HL-60 (cell line): ENCODE measurements around the gene SULT2B1.

Source experiments
- DNase-seq, 2 experiments: peaks; one replicate each; pipeline ENCODE4 v3.0.0-alpha.2; 2010 to 2020; ENCODE audit warnings: low read depth in 1 of 2, low spot score in 1 of 2
- H3K27ac ChIP-seq: fragments of 250-450 bp; sonication (Bioruptor Pico); replicated peaks from 2 replicates; pipeline ENCODE4 v1.5.1; 2020; ENCODE audit warnings: mild to moderate bottlenecking, moderate library complexity
- H3K27me3 ChIP-seq: fragments of 250-450 bp; sonication (Bioruptor Pico); 2 replicates; pipeline ENCODE4 v1.5.1; 2021; ENCODE audit warnings: mild to moderate bottlenecking, moderate library complexity; ENCODE audit not compliant: insufficient read depth, poor library complexity, severe bottlenecking
- H3K4me3 ChIP-seq: replicated peaks from 2 replicates; pipeline ENCODE4 v1.5.1; 2011; ENCODE audit warnings: mild to moderate bottlenecking, control low read depth, low read length; ENCODE audit not compliant: insufficient read depth
- GABPA ChIP-seq: IDR thresholded peaks from 2 replicates; pipeline ENCODE4 v1.6.1; 2012; ENCODE audit warnings: low read depth
- POLR2AphosphoS5 ChIP-seq: IDR thresholded peaks from 2 replicates; pipeline ENCODE4 v1.6.1; 2012; ENCODE audit warnings: low read depth
- SPI1 ChIP-seq: IDR thresholded peaks from 2 replicates; pipeline ENCODE4 v1.6.1; 2012; ENCODE audit warnings: low read depth, mild to moderate bottlenecking, borderline replicate concordance
- TF ChIP-seq, protein P1 (sequence below): IDR thresholded peaks from one replicate; pipeline ENCODE4 v1.5.1; 2011; ENCODE audit warnings: low read length, control low read depth, inconsistent platforms; ENCODE audit not compliant: insufficient read depth
- TF ChIP-seq, protein P2 (sequence below): IDR thresholded peaks from 2 replicates; pipeline ENCODE4 v1.6.1; 2012; ENCODE audit warnings: low read depth; ENCODE audit not compliant: insufficient replicate concordance

Gene SULT2B1

DNA sequence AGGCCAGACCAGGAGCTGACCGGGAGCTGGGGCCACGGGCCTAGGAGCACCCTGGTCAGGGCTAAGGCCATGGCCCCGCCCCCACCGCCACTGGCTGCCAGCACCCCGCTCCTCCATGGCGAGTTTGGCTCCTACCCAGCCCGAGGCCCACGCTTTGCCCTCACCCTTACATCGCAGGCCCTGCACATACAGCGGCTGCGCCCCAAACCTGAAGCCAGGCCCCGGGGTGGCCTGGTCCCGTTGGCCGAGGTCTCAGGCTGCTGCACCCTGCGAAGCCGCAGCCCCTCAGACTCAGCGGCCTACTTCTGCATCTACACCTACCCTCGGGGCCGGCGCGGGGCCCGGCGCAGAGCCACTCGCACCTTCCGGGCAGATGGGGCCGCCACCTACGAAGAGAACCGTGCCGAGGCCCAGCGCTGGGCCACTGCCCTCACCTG lies 73.9 kb downstream of the SULT2B1 start:
- H3K27ac ChIP-seq = no peak overlapping the region
- H3K4me3 ChIP-seq = no peak overlapping the region
- H3K27me3 ChIP-seq = no peaks in the 10 kb centered on the region
- TF ChIP-seq, protein P1, sequence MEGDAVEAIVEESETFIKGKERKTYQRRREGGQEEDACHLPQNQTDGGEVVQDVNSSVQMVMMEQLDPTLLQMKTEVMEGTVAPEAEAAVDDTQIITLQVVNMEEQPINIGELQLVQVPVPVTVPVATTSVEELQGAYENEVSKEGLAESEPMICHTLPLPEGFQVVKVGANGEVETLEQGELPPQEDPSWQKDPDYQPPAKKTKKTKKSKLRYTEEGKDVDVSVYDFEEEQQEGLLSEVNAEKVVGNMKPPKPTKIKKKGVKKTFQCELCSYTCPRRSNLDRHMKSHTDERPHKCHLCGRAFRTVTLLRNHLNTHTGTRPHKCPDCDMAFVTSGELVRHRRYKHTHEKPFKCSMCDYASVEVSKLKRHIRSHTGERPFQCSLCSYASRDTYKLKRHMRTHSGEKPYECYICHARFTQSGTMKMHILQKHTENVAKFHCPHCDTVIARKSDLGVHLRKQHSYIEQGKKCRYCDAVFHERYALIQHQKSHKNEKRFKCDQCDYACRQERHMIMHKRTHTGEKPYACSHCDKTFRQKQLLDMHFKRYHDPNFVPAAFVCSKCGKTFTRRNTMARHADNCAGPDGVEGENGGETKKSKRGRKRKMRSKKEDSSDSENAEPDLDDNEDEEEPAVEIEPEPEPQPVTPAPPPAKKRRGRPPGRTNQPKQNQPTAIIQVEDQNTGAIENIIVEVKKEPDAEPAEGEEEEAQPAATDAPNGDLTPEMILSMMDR = no peak
- TF ChIP-seq GABPA (no peak), POLR2AphosphoS5 (no peak), SPI1 (no peak)
- TF ChIP-seq, protein P2, sequence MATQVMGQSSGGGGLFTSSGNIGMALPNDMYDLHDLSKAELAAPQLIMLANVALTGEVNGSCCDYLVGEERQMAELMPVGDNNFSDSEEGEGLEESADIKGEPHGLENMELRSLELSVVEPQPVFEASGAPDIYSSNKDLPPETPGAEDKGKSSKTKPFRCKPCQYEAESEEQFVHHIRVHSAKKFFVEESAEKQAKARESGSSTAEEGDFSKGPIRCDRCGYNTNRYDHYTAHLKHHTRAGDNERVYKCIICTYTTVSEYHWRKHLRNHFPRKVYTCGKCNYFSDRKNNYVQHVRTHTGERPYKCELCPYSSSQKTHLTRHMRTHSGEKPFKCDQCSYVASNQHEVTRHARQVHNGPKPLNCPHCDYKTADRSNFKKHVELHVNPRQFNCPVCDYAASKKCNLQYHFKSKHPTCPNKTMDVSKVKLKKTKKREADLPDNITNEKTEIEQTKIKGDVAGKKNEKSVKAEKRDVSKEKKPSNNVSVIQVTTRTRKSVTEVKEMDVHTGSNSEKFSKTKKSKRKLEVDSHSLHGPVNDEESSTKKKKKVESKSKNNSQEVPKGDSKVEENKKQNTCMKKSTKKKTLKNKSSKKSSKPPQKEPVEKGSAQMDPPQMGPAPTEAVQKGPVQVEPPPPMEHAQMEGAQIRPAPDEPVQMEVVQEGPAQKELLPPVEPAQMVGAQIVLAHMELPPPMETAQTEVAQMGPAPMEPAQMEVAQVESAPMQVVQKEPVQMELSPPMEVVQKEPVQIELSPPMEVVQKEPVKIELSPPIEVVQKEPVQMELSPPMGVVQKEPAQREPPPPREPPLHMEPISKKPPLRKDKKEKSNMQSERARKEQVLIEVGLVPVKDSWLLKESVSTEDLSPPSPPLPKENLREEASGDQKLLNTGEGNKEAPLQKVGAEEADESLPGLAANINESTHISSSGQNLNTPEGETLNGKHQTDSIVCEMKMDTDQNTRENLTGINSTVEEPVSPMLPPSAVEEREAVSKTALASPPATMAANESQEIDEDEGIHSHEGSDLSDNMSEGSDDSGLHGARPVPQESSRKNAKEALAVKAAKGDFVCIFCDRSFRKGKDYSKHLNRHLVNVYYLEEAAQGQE = no peak
- no peak for DNase-seq

DNA sequence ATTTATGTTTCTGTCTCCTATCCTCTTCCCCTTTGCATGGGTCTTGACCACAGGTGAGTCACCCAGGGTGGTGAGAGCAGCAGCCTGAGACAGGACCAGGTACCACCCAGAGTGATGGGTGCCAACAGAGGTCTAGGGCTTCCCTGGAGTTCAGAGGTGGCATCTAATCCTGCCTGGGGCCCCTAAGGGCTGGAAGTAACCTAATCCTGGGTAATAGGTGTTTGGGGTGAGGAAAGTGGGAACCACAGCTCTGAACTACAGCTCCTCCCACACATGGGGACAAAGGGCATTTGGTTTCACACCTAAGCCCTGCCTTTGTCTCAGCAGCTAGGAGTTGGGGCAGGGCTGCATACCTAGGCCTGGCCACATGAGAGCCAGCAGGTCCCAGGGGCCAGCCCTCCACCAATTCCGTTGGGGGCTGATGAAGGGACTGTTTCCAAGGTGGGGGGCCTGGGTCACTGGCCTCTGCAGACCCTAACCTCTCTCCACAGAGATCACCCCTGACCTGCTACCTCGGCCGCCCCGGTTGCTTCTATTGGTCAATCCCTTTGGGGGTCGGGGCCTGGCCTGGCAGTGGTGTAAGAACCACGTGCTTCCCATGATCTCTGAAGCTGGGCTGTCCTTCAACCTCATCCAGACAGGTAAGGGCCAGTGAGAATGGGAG lies 75.4 kb downstream of the SULT2B1 start:
- Histone ChIP-seq H3K27me3 (no peaks in the 10 kb centered on the region), H3K27ac (no peak overlapping the region), H3K4me3 (no peak overlapping the region)
- TF ChIP-seq POLR2AphosphoS5 (0 out of 2 replicates have a peak, but pooled peaks have one; percentile 13), SPI1 (no peak), GABPA (no peak)
- TF ChIP-seq, protein P2 = no peak
- TF ChIP-seq, protein P1 = no peak
- DNase-seq = no peak

DNA sequence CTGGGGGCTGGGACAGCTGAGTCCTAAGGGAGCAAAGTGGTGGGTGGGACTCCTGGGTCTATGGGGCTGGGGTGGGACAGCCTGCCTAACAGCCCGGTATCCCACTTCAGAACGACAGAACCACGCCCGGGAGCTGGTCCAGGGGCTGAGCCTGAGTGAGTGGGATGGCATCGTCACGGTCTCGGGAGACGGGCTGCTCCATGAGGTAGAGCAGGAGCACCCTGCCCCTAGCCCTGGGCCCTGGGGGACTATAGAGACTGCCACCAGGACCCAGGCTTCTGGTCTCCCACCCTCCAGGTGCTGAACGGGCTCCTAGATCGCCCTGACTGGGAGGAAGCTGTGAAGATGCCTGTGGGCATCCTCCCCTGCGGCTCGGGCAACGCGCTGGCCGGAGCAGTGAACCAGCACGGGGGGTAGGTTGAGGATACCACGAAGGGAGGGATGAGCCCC lies 75.9 kb downstream of the SULT2B1 start:
- no peak for DNase-seq
- no peak overlapping the region for H3K4me3 ChIP-seq
- no peak overlapping the region for H3K27ac ChIP-seq
- no peaks in the 10 kb centered on the region for H3K27me3 ChIP-seq
- TF ChIP-seq GABPA (no peak), POLR2AphosphoS5 (0 out of 2 replicates have a peak, but pooled peaks have one; percentile 1)

DNA sequence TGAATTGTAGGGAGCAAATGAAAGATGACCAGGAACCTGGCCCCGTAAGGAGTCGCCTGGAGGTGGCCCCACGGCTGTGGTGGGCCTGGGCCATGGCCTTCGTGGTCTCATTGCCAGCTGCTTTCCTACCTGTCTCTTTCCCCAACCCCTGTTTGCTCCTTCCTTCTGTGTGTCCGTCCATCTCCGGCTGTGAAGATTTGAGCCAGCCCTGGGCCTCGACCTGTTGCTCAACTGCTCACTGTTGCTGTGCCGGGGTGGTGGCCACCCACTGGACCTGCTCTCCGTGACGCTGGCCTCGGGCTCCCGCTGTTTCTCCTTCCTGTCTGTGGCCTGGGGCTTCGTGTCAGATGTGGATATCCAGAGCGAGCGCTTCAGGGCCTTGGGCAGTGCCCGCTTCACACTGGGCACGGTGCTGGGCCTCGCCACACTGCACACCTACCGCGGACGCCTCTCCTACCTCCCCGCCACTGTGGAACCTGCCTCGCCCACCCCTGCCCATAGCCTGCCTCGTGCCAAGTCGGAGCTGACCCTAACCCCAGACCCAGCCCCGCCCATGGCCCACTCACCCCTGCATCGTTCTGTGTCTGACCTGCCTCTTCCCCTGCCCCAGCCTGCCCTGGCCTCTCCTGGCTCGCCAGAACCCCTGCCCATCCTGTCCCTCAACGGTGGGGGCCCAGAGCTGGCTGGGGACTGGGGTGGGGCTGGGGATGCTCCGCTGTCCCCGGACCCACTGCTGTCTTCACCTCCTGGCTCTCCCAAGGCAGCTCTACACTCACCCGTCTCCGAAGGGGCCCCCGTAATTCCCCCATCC lies 76.7 kb downstream of the SULT2B1 start:
- no peak overlapping the region for H3K4me3 ChIP-seq

More for the DNA sequence above, 76.7 kb downstream of the SULT2B1 start:
- Histone ChIP-seq H3K27ac (no peak overlapping the region), H3K27me3 (no peaks in the 10 kb centered on the region)
- TF ChIP-seq, protein P1 = no peak
- DNase-seq = no peak
